IPS DF 19.7 (cell line): ENCODE results near the gene EXOG.

Experiments
- DNase-seq: peaks from one replicate; pipeline ENCODE4 v3.0.0-alpha.2; 2013; ENCODE audit warnings: low read depth, low spot score

The EXOG gene

GRCh38 chr3:38496131-38496910 is at the start of gene EXOG:
Gene EXOG, plus strand, starts transcription at chr3:38496340. Its CDS starts 28 bp downstream, at chr3:38496368.
- peak; percentile 54 for DNase-seq

GRCh38 chr3:38446812-38447211 is 49.3 kb upstream of the EXOG start:
- no peak for DNase-seq

- DNase-seq: no peak
Measured at GRCh38 chr3:38450853-38451252, 45.3 kb upstream of the EXOG start.

- DNase-seq: peak; percentile 57
Measured at GRCh38 chr3:38453075-38453912, 42.8 kb upstream of the EXOG start, which contains the start of gene ACVR2B. Gene ACVR2B, plus strand, starts transcription at chr3:38453890. Its CDS starts 433 bp downstream, at chr3:38454323.

- DNase-seq: no peak
Measured at GRCh38 chr3:38453913-38454177, 42.3 kb upstream of the EXOG start.

GRCh38 chr3:38454178-38454883 is 41.8 kb upstream of the EXOG start:
- DNase-seq: no peak

- peak; percentile 40 for DNase-seq
Measured at GRCh38 chr3:38454884-38455638, 41.1 kb upstream of the EXOG start.

- DNase-seq: no peak
Measured at GRCh38 chr3:38455639-38456430, 40.3 kb upstream of the EXOG start.

GRCh38 chr3:38457111-38458003 is 38.8 kb upstream of the EXOG start:
- DNase-seq: no peak

GRCh38 chr3:38458796-38459498 is 37.2 kb upstream of the EXOG start:
- DNase-seq: no peak

- DNase-seq: no peak
Measured at GRCh38 chr3:38459499-38460048, 36.6 kb upstream of the EXOG start.

- DNase-seq: no peak
Measured at GRCh38 chr3:38460377-38461270, 35.5 kb upstream of the EXOG start.

GRCh38 chr3:38465588-38466154 is 30.5 kb upstream of the EXOG start:
- DNase-seq: no peak

- no peak for DNase-seq
Measured at GRCh38 chr3:38468765-38469164, 27.4 kb upstream of the EXOG start.

- no peak for DNase-seq
Measured at GRCh38 chr3:38469852-38470251, 26.3 kb upstream of the EXOG start.

- no peak for DNase-seq
Measured at GRCh38 chr3:38471260-38471857, 24.8 kb upstream of the EXOG start.

- no peak for DNase-seq
Measured at GRCh38 chr3:38472342-38472741, 23.8 kb upstream of the EXOG start.
